Measurements from ENCODE around the gene BUB1. TPM values are rescaled to one million over a fixed set of nuclear protein-coding genes. Genes with fewer than 3 reads are reported as not detected.

The BUB1 gene
- total and polyA plus RNA-seq, 9 of the 15 experiments (the other 6 are each of a cell fraction or from before 2014, with no cell fraction given), result 73.4 to 247 (median 118) TPM

- TF ChIP-seq JUNB (CRISPR knock-in tag; conservative IDR thresholded peaks at IDR 0.05), result no peak
- TF ChIP-seq ZNF699 (CRISPR knock-in tag; IDR thresholded peaks at IDR 0.05; ENCODE audit: insufficient replicate concordance), result no peak
- TF ChIP-seq NR3C1 (CRISPR knock-in tag; IDR thresholded peaks at IDR 0.05), result no peak
- TF ChIP-seq BACH1 (tag; IDR thresholded peaks at IDR 0.05), result no peak
- TF ChIP-seq, protein P1, sequence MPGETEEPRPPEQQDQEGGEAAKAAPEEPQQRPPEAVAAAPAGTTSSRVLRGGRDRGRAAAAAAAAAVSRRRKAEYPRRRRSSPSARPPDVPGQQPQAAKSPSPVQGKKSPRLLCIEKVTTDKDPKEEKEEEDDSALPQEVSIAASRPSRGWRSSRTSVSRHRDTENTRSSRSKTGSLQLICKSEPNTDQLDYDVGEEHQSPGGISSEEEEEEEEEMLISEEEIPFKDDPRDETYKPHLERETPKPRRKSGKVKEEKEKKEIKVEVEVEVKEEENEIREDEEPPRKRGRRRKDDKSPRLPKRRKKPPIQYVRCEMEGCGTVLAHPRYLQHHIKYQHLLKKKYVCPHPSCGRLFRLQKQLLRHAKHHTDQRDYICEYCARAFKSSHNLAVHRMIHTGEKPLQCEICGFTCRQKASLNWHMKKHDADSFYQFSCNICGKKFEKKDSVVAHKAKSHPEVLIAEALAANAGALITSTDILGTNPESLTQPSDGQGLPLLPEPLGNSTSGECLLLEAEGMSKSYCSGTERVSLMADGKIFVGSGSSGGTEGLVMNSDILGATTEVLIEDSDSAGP (CRISPR knock-in tag; IDR thresholded peaks at IDR 0.05), result no peak
- TF ChIP-seq, protein P2, sequence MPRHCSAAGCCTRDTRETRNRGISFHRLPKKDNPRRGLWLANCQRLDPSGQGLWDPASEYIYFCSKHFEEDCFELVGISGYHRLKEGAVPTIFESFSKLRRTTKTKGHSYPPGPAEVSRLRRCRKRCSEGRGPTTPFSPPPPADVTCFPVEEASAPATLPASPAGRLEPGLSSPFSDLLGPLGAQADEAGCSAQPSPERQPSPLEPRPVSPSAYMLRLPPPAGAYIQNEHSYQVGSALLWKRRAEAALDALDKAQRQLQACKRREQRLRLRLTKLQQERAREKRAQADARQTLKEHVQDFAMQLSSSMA (CRISPR knock-in tag; IDR thresholded peaks at IDR 0.05), result no peak
- TF ChIP-seq ZNF766 (CRISPR knock-in tag; conservative IDR thresholded peaks at IDR 0.05), result no peak
- TF ChIP-seq MTF1 (CRISPR knock-in tag; IDR thresholded peaks at IDR 0.05; ENCODE audit: borderline replicate concordance), result no peak
- TF ChIP-seq, protein P3, sequence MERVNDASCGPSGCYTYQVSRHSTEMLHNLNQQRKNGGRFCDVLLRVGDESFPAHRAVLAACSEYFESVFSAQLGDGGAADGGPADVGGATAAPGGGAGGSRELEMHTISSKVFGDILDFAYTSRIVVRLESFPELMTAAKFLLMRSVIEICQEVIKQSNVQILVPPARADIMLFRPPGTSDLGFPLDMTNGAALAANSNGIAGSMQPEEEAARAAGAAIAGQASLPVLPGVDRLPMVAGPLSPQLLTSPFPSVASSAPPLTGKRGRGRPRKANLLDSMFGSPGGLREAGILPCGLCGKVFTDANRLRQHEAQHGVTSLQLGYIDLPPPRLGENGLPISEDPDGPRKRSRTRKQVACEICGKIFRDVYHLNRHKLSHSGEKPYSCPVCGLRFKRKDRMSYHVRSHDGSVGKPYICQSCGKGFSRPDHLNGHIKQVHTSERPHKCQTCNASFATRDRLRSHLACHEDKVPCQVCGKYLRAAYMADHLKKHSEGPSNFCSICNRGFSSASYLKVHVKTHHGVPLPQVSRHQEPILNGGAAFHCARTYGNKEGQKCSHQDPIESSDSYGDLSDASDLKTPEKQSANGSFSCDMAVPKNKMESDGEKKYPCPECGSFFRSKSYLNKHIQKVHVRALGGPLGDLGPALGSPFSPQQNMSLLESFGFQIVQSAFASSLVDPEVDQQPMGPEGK (CRISPR knock-in tag; IDR thresholded peaks at IDR 0.05; ENCODE audit: borderline replicate concordance), result no peak
- no peak for TF ChIP-seq ETS2 (tag; IDR thresholded peaks at IDR 0.05; ENCODE audit: borderline replicate concordance, poor library complexity, severe bottlenecking)
- no peak for TF ChIP-seq TCF7 (IDR thresholded peaks at IDR 0.05; ENCODE audit: borderline replicate concordance)
- TF ChIP-seq NR4A1 (CRISPR knock-in tag; IDR thresholded peaks at IDR 0.05), result no peak
- no peak for TF ChIP-seq NR4A1 (tag; IDR thresholded peaks at IDR 0.05)
- TF ChIP-seq, protein P4, sequence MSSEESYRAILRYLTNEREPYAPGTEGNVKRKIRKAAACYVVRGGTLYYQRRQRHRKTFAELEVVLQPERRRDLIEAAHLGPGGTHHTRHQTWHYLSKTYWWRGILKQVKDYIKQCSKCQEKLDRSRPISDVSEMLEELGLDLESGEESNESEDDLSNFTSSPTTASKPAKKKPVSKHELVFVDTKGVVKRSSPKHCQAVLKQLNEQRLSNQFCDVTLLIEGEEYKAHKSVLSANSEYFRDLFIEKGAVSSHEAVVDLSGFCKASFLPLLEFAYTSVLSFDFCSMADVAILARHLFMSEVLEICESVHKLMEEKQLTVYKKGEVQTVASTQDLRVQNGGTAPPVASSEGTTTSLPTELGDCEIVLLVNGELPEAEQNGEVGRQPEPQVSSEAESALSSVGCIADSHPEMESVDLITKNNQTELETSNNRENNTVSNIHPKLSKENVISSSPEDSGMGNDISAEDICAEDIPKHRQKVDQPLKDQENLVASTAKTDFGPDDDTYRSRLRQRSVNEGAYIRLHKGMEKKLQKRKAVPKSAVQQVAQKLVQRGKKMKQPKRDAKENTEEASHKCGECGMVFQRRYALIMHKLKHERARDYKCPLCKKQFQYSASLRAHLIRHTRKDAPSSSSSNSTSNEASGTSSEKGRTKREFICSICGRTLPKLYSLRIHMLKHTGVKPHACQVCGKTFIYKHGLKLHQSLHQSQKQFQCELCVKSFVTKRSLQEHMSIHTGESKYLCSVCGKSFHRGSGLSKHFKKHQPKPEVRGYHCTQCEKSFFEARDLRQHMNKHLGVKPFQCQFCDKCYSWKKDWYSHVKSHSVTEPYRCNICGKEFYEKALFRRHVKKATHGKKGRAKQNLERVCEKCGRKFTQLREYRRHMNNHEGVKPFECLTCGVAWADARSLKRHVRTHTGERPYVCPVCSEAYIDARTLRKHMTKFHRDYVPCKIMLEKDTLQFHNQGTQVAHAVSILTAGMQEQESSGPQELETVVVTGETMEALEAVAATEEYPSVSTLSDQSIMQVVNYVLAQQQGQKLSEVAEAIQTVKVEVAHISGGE (CRISPR knock-in tag; IDR thresholded peaks at IDR 0.05), result no peak
- peak; percentile 78 for TF ChIP-seq SP1 (CRISPR knock-in tag; IDR thresholded peaks at IDR 0.05)
- no peak for TF ChIP-seq ZNF165 (CRISPR knock-in tag; IDR thresholded peaks at IDR 0.05; ENCODE audit: borderline replicate concordance)
- TF ChIP-seq LCOR (CRISPR knock-in tag; IDR thresholded peaks at IDR 0.05), result no peak; the same call in 1 of the 2 replicates
These were observed at the start of gene BUB1 (continued) for GRCh38 chr2:110677530-110678456.

All from K562 (cell line).